ENCODE measurements around the gene CYB561A3.

DNA sequence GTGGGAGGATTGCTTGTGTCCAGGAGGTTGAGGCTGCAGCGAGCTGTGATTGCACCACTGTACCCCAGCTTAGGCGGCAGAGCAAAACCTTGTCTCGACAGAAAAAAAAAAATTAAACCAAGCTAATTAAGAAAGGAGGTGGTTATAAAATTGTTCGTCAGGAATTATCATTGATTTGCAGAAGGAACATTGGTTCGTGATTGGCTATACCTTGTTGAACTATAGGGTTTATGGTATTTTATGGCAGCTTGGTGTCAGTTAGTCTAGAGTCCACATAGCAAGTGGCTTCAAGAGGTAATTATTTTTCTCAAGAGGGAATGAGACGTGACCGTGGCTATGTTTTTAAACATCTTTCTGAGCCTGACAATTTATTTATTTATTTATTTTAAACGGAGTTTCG, 19.2 kb upstream of the CYB561A3 start:
- TF ChIP-seq ZNF432 (CRISPR knock-in tag; IDR thresholded peaks at IDR 0.05; ENCODE audit: borderline replicate concordance) (no peak), RFX5 (IDR thresholded peaks at IDR 0.05; ENCODE audit: low read depth, low read length) (no peak), SMC3 (IDR thresholded peaks at IDR 0.05; ENCODE audit: low read length) (no peak)
- TF ChIP-seq, protein P1, sequence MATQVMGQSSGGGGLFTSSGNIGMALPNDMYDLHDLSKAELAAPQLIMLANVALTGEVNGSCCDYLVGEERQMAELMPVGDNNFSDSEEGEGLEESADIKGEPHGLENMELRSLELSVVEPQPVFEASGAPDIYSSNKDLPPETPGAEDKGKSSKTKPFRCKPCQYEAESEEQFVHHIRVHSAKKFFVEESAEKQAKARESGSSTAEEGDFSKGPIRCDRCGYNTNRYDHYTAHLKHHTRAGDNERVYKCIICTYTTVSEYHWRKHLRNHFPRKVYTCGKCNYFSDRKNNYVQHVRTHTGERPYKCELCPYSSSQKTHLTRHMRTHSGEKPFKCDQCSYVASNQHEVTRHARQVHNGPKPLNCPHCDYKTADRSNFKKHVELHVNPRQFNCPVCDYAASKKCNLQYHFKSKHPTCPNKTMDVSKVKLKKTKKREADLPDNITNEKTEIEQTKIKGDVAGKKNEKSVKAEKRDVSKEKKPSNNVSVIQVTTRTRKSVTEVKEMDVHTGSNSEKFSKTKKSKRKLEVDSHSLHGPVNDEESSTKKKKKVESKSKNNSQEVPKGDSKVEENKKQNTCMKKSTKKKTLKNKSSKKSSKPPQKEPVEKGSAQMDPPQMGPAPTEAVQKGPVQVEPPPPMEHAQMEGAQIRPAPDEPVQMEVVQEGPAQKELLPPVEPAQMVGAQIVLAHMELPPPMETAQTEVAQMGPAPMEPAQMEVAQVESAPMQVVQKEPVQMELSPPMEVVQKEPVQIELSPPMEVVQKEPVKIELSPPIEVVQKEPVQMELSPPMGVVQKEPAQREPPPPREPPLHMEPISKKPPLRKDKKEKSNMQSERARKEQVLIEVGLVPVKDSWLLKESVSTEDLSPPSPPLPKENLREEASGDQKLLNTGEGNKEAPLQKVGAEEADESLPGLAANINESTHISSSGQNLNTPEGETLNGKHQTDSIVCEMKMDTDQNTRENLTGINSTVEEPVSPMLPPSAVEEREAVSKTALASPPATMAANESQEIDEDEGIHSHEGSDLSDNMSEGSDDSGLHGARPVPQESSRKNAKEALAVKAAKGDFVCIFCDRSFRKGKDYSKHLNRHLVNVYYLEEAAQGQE (IDR thresholded peaks at IDR 0.05; ENCODE audit: borderline replicate concordance in 1 of 2, low read depth in 1 of 2, low read length in 2 of 2): no peak

Data from HepG2 (cell line).